ENCODE data around the gene NAGLU. TPM values are rescaled to one million over a fixed set of nuclear protein-coding genes. Genes with fewer than 3 reads are reported as not detected.

Gene NAGLU
- total and polyA plus RNA-seq, 2 of the 13 experiments (the other 11 are each of a cell fraction or from before 2014, with no cell fraction given): 28.2 to 40.1 TPM

DNA sequence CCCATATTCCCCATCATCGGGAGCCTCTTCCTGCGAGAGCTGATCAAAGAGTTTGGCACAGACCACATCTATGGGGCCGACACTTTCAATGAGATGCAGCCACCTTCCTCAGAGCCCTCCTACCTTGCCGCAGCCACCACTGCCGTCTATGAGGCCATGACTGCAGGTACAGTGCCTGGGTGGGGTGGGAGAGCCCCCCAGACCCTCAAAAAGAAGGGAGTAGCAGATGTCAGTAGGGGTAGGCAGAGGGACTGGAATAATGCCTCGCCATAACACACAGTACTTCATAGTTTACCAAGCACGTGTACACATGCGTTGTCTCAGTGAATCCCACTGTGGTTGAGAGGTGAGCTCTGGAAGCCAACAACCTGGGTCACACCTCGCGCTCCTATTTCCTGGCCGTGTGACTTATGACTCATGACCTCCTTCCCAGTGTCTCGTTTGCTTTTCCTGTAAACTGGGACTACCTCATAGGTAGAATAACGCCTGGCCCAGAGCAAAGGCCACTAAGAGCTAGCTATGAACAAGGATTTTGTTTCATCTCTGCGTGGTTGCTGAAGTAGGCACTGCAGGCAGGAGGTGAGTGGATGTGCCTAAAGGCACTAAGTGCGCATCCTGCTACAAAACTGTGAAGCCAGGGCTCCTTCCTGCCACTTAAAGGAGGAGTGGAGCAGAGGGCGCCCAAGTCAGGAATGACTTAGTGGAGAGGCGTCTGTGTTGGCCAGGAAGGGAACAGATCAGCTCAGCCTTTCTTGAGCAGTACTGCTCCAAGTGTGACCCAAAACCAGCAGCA, 5.2 kb downstream of the NAGLU start (continued):
- TF ChIP-seq SYNCRIP (IDR thresholded peaks at IDR 0.05; ENCODE audit: insufficient read depth, low read depth, low read length): no peak
- TF ChIP-seq ZNF737 (CRISPR knock-in tag; IDR thresholded peaks at IDR 0.05; ENCODE audit: borderline replicate concordance): no peak
- TF ChIP-seq, protein P1, sequence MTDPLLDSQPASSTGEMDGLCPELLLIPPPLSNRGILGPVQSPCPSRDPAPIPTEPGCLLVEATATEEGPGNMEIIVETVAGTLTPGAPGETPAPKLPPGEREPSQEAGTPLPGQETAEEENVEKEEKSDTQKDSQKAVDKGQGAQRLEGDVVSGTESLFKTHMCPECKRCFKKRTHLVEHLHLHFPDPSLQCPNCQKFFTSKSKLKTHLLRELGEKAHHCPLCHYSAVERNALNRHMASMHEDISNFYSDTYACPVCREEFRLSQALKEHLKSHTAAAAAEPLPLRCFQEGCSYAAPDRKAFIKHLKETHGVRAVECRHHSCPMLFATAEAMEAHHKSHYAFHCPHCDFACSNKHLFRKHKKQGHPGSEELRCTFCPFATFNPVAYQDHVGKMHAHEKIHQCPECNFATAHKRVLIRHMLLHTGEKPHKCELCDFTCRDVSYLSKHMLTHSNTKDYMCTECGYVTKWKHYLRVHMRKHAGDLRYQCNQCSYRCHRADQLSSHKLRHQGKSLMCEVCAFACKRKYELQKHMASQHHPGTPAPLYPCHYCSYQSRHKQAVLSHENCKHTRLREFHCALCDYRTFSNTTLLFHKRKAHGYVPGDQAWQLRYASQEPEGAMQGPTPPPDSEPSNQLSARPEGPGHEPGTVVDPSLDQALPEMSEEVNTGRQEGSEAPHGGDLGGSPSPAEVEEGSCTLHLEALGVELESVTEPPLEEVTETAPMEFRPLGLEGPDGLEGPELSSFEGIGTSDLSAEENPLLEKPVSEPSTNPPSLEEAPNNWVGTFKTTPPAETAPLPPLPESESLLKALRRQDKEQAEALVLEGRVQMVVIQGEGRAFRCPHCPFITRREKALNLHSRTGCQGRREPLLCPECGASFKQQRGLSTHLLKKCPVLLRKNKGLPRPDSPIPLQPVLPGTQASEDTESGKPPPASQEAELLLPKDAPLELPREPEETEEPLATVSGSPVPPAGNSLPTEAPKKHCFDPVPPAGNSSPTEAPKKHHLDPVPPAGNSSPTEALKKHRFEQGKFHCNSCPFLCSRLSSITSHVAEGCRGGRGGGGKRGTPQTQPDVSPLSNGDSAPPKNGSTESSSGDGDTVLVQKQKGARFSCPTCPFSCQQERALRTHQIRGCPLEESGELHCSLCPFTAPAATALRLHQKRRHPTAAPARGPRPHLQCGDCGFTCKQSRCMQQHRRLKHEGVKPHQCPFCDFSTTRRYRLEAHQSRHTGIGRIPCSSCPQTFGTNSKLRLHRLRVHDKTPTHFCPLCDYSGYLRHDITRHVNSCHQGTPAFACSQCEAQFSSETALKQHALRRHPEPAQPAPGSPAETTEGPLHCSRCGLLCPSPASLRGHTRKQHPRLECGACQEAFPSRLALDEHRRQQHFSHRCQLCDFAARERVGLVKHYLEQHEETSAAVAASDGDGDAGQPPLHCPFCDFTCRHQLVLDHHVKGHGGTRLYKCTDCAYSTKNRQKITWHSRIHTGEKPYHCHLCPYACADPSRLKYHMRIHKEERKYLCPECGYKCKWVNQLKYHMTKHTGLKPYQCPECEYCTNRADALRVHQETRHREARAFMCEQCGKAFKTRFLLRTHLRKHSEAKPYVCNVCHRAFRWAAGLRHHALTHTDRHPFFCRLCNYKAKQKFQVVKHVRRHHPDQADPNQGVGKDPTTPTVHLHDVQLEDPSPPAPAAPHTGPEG (CRISPR knock-in tag; IDR thresholded peaks at IDR 0.05): peak; percentile 28; the same call in 1 of the 2 replicates
- TF ChIP-seq, protein P2, sequence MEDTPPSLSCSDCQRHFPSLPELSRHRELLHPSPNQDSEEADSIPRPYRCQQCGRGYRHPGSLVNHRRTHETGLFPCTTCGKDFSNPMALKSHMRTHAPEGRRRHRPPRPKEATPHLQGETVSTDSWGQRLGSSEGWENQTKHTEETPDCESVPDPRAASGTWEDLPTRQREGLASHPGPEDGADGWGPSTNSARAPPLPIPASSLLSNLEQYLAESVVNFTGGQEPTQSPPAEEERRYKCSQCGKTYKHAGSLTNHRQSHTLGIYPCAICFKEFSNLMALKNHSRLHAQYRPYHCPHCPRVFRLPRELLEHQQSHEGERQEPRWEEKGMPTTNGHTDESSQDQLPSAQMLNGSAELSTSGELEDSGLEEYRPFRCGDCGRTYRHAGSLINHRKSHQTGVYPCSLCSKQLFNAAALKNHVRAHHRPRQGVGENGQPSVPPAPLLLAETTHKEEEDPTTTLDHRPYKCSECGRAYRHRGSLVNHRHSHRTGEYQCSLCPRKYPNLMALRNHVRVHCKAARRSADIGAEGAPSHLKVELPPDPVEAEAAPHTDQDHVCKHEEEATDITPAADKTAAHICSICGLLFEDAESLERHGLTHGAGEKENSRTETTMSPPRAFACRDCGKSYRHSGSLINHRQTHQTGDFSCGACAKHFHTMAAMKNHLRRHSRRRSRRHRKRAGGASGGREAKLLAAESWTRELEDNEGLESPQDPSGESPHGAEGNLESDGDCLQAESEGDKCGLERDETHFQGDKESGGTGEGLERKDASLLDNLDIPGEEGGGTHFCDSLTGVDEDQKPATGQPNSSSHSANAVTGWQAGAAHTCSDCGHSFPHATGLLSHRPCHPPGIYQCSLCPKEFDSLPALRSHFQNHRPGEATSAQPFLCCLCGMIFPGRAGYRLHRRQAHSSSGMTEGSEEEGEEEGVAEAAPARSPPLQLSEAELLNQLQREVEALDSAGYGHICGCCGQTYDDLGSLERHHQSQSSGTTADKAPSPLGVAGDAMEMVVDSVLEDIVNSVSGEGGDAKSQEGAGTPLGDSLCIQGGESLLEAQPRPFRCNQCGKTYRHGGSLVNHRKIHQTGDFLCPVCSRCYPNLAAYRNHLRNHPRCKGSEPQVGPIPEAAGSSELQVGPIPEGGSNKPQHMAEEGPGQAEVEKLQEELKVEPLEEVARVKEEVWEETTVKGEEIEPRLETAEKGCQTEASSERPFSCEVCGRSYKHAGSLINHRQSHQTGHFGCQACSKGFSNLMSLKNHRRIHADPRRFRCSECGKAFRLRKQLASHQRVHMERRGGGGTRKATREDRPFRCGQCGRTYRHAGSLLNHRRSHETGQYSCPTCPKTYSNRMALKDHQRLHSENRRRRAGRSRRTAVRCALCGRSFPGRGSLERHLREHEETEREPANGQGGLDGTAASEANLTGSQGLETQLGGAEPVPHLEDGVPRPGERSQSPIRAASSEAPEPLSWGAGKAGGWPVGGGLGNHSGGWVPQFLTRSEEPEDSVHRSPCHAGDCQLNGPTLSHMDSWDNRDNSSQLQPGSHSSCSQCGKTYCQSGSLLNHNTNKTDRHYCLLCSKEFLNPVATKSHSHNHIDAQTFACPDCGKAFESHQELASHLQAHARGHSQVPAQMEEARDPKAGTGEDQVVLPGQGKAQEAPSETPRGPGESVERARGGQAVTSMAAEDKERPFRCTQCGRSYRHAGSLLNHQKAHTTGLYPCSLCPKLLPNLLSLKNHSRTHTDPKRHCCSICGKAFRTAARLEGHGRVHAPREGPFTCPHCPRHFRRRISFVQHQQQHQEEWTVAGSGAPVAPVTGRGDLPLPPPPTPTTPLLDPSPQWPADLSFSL (CRISPR knock-in tag; IDR thresholded peaks at IDR 0.05): no peak; the same call in 1 of the 2 replicates
- peak; percentile 93 for TF ChIP-seq GATAD2A (CRISPR knock-in tag; IDR thresholded peaks at IDR 0.05)
- TF ChIP-seq ZNF552 (CRISPR knock-in tag; IDR thresholded peaks at IDR 0.05; ENCODE audit: borderline replicate concordance): no peak
- no peak for TF ChIP-seq ZNF282 (IDR thresholded peaks at IDR 0.05; ENCODE audit: partially characterized antibody)
- TF ChIP-seq ZNF841 (CRISPR knock-in tag; IDR thresholded peaks at IDR 0.05; ENCODE audit: borderline replicate concordance): no peak
- TF ChIP-seq, protein P3, sequence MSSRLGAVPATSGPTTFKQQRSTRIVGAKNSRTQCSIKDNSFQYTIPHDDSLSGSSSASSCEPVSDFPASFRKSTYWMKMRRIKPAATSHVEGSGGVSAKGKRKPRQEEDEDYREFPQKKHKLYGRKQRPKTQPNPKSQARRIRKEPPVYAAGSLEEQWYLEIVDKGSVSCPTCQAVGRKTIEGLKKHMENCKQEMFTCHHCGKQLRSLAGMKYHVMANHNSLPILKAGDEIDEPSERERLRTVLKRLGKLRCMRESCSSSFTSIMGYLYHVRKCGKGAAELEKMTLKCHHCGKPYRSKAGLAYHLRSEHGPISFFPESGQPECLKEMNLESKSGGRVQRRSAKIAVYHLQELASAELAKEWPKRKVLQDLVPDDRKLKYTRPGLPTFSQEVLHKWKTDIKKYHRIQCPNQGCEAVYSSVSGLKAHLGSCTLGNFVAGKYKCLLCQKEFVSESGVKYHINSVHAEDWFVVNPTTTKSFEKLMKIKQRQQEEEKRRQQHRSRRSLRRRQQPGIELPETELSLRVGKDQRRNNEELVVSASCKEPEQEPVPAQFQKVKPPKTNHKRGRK (CRISPR knock-in tag; IDR thresholded peaks at IDR 0.05): no peak
- TF ChIP-seq ZNF333 (CRISPR knock-in tag; IDR thresholded peaks at IDR 0.05; ENCODE audit: borderline replicate concordance): peak; percentile 21; the same call in 1 of the 2 replicates
- no peak for TF ChIP-seq MAF1 (CRISPR knock-in tag; IDR thresholded peaks at IDR 0.05; ENCODE audit: borderline replicate concordance)
- TF ChIP-seq ZBTB2 (CRISPR knock-in tag; IDR thresholded peaks at IDR 0.05; ENCODE audit: low read depth): peak; percentile 74; the same call in 1 of the 2 replicates
- no peak for TF ChIP-seq MTF1 (CRISPR knock-in tag; IDR thresholded peaks at IDR 0.05)

All from HepG2 (cell line).